Bone marrow (tissue), 2 donors: ENCODE data around the gene SCO2.

Experiments
- DNase-seq, 2 donors: peaks; one replicate each; lab custom pipeline; 2025; lab: John Stamatoyannopoulos, UW

Gene SCO2

DNA sequence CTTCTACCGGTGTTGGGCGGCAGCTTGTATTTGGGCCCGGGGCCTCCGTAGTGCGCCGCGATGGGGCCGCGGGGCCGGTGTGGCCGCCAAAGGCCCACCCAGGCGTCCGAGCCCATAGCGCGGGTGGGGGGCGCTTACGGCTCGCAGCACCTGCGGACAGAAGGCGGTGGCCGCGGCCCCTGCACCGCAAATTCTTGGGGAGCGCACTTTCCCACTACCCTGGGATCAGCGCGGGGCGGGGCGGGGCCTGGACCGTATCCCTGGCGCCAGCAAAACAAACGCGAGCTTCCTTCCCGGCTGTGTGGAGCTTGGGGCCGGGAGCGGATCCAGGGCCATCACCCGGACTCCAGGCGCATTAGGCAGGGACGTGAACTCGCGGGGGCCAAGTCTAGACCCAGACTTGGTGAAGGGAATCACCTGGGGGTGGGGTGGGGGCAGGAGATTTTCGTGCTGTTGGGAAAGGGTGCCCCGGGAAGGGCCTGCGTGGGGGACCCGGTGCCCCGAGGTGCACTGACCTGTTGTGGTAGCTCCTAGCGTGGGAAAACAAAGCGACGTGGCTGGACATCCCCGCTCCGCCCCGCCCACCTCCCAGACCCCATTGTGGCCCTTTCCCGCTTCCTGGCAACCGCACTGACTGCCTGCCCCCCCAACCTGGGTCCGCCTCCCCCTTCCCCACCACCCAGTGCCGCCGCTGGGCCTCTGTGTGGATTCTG lies 6.7 kb upstream of the SCO2 start:
- peak in 1 of 2 donors; percentile 54 for DNase-seq

DNA sequence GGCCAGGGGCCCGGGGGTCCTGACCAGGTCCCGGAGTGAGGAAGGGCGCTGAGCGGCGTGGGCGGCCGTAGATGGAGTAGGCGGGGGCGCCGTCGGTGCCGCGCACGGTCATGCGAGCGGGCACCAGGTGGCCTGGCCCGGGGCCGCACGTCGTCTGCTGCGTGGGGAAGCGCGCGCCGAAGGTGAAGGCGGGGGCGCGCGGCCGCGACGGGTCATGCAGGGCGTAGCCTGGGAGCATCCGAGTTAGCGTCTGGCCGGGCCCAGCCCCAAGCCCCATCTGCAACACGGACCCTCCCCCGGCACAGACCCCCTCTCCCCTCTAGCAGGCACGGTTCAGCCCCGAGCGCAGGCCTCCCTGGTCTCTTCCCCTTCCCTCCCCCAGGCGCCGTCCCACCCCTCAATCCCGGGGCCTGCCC lies 6.2 kb upstream of the SCO2 start:
- peak in 1 of 2 donors; percentile 58 for DNase-seq

DNA sequence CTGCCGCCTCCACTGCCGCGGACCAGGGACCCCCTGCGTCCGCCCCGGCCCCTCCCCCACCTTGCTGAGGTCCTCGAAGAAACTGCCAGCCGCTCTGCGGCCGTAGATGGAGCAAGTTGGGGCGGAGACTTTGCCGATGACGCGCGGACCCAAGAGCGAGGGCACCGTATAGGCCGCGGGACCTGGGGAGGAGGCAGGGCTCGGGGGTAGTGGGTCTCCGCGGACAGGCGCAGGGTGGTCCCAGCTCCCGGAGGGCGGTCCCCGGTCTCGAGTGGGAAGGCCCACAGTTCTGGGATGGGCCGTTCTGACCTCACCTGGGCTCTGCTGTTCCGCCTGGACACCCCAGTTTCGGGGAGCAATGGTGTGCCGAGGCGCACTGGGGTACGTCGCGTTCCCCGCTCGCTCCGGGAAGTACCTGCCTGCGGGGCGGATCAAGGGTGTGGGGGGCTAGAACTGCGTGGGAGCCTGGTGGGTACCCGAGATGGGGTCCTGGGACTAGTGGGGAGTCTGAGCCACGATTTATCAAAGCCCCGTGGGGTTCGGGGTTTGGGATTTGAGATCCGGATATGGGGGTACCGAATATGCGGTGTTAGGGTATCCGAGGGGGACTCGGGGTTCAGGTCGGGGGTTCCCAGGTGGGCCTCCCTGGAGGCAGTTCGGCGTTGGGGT lies 5.6 kb upstream of the SCO2 start:
- DNase-seq = peak in 1 of 2 donors; percentile 79

- no peak for DNase-seq
These were observed 5.1 kb upstream of the SCO2 start for GRCh38 chr22:50530580-50530876.

GRCh38 chr22:50529897-50530579 lies 4.6 kb upstream of the SCO2 start, which contains the start of gene TYMP:
Gene TYMP (minus strand): TSS chr22:50530012. CDS start chr22:50529709, 303 bp downstream.
- peak in 1 of 2 donors; percentile 96 for DNase-seq

DNA sequence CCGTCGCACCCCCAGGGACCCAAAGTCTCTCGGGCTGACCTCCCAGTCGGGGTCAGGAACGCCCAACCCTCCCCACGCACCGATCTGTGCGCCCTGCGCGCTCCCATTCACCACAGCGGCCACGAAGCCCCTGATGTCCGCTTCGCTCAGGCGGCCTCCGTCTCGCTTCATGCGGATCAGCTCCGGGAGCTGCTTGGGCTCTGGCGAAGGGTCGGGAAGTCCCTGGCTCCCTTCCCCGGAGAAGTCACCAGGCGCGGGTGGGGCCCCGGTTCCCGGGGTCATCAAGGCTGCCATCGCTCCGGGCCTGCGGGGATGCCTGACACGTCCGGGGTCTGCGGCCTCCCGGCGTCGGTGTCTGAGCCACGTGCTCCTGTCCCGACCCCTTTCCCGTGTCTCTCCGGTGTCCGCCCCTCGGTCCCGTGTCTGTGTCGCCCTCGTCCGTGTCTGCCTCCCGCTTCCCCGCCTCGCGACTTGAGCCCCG lies 4.1 kb upstream of the SCO2 start:
- DNase-seq = no peak

DNA sequence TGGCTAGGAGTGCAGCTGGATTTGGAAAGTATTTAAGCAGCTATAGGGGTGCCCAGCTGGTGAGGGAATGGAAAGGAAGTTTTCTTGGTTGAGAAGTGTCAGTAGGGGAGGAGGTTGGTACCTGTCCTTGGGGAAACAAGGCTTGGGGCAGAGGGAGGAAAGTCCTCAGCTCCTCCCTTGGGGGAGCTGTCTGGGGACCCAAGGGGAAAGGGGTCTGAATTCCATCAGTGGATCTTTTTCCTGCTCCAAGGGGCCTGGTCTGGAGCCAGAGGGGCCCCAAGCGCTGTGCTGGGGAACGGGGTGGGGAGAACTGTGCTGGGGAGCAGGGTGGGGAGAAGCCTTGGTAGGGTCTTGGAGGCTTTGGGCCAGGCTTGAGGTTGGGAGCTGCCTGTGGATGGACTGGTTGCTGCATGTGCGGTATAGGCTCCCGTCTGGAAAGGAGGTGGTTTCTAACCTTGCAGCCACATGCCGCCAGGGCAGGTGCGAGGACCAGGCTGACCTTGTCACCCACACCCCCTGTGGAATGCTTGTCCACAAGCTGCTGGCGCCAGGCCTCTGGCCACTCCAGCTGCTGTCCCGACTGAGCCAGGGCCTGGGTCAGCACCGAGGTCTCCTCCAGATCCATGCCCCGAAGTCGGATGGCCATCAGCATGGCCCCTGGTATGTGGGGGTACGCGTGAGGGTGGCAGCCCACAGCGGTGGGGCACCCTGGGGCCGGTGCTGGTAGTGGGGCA lies 3.5 kb upstream of the SCO2 start:
- no peak for DNase-seq

- no peak for DNase-seq
These were observed 2.7 kb upstream of the SCO2 start for GRCh38 chr22:50527921-50528681.

DNA sequence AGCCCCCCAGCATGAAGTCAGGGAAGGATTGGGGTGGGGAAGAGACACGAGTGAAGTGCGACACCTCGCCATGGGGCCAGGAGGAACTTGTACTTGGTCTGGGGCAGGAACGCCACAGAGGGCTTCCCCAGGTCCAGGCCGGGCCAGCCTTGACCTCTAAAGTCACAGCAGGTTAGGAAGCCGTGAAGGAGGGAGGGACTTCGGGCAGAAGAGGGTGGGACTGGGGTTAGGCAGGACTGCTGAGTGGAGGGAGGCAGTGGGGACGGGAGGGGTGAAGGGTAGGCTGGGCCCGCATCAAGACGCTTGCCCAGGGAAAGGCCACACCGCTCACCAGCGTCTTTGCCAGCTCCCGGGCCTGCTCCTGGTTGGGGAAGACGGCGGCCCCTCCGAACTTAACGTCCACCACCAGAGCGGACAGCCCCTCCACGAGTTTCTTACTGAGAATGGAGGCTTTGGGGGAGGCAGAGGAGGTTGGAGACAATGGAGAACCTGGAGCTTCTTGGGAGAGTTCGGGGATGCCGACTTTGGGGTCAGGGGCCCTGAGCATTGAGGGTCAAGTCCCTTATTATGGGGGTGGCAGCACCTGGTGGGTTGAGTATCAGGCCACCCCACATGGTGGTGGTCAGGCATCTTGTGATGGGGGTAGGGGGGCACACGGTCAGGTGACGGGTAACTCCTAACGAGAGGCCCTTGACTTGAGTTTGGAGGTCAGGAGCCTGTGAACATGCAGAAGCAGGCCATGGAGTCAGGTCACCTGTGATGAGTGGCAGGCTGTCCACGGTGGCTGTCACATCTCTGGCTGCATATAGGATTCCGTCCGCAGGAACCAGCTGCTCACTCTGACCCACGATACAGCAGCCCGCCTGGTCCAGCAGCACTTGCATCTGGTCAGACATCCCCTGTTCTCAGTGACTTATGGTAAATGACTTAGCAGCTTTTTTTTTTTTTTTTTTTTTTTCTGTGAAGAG lies 1.7 kb upstream of the SCO2 start:
- DNase-seq = peak in 1 of 2 donors; percentile 76

GRCh38 chr22:50526108-50526833 lies 873 bp upstream of the SCO2 start:
- DNase-seq = peak; percentile 62 to 92

DNA sequence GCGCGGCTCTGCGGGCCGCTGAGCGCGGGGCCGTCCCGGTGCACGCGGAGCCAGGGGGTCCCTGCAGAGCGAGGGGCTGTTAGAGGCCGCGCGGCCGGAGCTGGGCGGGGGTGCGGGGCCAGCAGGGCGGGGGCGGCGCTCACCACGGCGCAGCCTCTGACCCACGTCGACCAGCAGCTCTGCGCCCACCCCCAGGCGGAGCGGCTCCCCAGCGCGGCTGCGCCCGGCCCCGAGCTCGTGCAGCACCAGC lies 385 bp upstream of the SCO2 start:
- DNase-seq = no peak

- DNase-seq = no peak
These were observed 708 bp downstream of the SCO2 start for GRCh38 chr22:50524676-50525103.

GRCh38 chr22:50523806-50524675 lies 1.4 kb downstream of the SCO2 start:
- no peak for DNase-seq

DNA sequence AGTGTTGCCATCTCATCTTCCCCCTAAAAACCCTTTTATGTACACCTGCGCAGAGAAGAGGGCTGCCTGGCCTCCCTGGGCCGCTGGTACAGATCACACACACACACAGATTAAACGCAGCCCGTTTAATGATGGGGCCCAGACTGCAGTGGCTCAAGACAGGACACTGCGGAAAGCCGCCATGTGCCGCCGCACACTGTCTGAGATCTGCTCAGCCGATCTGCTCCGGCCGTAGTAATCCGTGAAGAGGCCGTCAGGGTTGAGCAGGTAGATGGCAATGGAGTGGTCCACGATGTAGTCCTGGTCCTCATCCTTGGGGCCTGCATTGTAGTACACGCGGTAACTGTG lies 2.0 kb downstream of the SCO2 start:
- DNase-seq = no peak

DNA sequence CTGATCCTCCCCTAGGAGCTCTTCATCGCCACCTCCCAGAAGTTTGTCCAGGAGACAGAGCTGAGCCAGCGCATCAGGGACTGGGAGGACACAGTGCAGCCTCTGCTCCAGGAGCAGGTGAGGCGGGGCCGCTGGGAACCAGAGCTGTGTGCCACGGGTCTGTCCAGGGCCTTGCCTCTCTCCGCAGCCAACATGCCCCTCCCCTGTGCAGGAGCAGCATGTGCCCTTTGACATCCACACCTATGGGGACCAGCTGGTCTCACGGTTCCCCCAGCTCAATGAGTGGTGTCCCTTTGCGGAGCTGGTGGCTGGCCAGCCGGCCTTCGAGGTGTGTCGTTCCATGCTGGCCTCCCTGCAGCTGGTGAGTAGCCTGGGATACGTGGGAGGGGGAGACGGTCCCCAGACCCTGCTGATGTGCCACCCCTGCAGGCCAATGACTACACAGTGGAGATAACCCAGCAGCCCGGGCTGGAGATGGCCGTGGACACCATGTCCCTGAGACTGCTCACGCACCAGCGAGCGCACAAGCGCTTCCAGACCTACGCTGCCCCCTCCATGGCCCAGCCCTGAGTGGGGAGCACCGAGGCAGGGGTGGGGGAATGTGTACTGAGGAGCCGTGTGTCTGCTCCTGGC lies 2.5 kb downstream of the SCO2 start:
- no peak for DNase-seq

DNA sequence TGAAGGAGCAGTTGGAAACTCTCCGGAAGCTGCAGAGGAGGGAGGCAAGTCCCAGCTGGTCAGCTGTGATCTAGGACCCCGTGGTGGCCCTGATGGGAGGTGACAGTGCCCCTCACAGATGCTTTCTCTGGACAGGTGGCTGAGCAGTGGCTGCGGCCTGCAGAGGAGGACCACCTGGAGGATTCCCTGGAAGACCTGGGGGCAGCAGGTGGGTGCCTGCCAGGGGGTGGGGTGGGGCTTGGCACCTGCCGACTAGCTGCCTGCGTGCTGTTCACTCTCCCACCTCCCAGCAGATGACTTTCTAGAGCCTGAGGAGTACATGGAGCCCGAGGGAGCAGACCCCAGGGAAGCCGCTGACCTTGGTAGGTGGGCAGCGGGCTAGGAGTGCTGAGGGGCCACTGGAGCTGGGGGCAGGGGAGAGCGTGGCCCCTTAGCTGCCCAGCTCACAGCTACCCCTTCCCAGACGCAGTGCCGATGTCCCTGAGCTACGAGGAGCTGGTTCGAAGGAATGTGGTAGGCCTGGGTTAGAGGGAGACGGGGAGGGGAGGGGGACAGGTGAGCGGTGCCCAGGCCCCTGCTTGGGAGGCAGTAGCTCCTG lies 3.1 kb downstream of the SCO2 start:
- DNase-seq = no peak

GRCh38 chr22:50521710-50522109 lies 3.7 kb downstream of the SCO2 start:
- no peak for DNase-seq

- DNase-seq = no peak
These were observed 4.5 kb downstream of the SCO2 start for GRCh38 chr22:50520826-50521453.
